HG02759 (cell line): Measurements from ENCODE around the gene DPEP2.
A peak's percentile ranks its signal among the peaks of the same experiment; 100 is the strongest.
"Not testable (repeated sequence)": the region's sequence is repeated elsewhere in the genome, so short reads cannot be mapped to it uniquely, and the experiment has no call there.

Experiments used
- ATAC-seq: cut with Tn5 transposase; IDR thresholded peaks from one replicate; pipeline ENCODE4 v1.9.1; 2021; ENCODE audit warnings: mild to moderate bottlenecking, moderate library complexity; ENCODE audit not compliant: unreplicated experiment

DPEP2 gene

GRCh38 chr16:67998779-67999688 is at the start of gene DPEP2:
DPEP2 (minus strand) TSS chr16:67999484; CDS start chr16:67993212, 6,272 bp downstream.
- not testable (repeated sequence) for ATAC-seq

GRCh38 chr16:68047987-68048386 is 48.7 kb upstream of the DPEP2 start:
- no peak for ATAC-seq

GRCh38 chr16:68046106-68046505 is 46.8 kb upstream of the DPEP2 start:
- no peak for ATAC-seq

- ATAC-seq: no peak
Measured at GRCh38 chr16:68041783-68042182, 42.5 kb upstream of the DPEP2 start.

GRCh38 chr16:68040506-68041288 is 41.4 kb upstream of the DPEP2 start:
- ATAC-seq: peak; percentile 72

- no peak for ATAC-seq
Measured at GRCh38 chr16:68037841-68038597, 38.7 kb upstream of the DPEP2 start.

GRCh38 chr16:68035227-68035626 is 35.9 kb upstream of the DPEP2 start:
- ATAC-seq: no peak

- no peak for ATAC-seq
Measured at GRCh38 chr16:68033101-68033500, 33.8 kb upstream of the DPEP2 start.

GRCh38 chr16:68031951-68032350 is 32.7 kb upstream of the DPEP2 start:
- ATAC-seq: no peak

GRCh38 chr16:68030108-68030507 is 30.8 kb upstream of the DPEP2 start:
- not testable (repeated sequence) for ATAC-seq

GRCh38 chr16:68028996-68029395 is 29.7 kb upstream of the DPEP2 start:
- ATAC-seq: no peak

- peak; percentile 89 for ATAC-seq
Measured at GRCh38 chr16:68022728-68023537, 23.6 kb upstream of the DPEP2 start, which contains the start of the genes DDX28 and DUS2. DDX28 (minus strand) TSS chr16:68023232; CDS start chr16:68023202, 30 bp downstream. DUS2 (plus strand) TSS chr16:68023284; CDS start chr16:68038024, 14,740 bp downstream.

- ATAC-seq: no peak
Measured at GRCh38 chr16:68022278-68022727, 23.0 kb upstream of the DPEP2 start.

GRCh38 chr16:68021490-68021889 is 22.2 kb upstream of the DPEP2 start:
- ATAC-seq: no peak

GRCh38 chr16:68019167-68019680 is 19.9 kb upstream of the DPEP2 start:
- no peak for ATAC-seq

GRCh38 chr16:68015681-68016080 is 16.4 kb upstream of the DPEP2 start, which contains the start of gene DPEP2NB:
DPEP2NB (minus strand) TSS chr16:68015911; CDS start chr16:68015770, 141 bp downstream.
- ATAC-seq: no peak

GRCh38 chr16:68013440-68013839 is 14.2 kb upstream of the DPEP2 start:
- no peak for ATAC-seq

- not testable (repeated sequence) for ATAC-seq
Measured at GRCh38 chr16:68009872-68010271, 10.6 kb upstream of the DPEP2 start.

- no peak for ATAC-seq
Measured at GRCh38 chr16:68009157-68009735, 10.0 kb upstream of the DPEP2 start.
